ENCODE measurements around the gene KRTAP3-3.
"Not testable (repeated sequence)": the region's sequence is repeated elsewhere in the genome, so short reads cannot be mapped to it uniquely, and the experiment has no call there.

Gene KRTAP3-3

GRCh38 chr17:41003926-41004325 lies 10.0 kb upstream of the KRTAP3-3 start:
- DNase-seq, result no peak

GRCh38 chr17:41002814-41003213 lies 8.8 kb upstream of the KRTAP3-3 start:
- no peak for DNase-seq

- DNase-seq, result no peak
Measured at GRCh38 chr17:41001795-41002194, 7.8 kb upstream of the KRTAP3-3 start.

- not testable (repeated sequence) for DNase-seq
Measured at GRCh38 chr17:40999563-40999962, 5.6 kb upstream of the KRTAP3-3 start, which contains the start of gene KRTAP3-2. KRTAP3-2 (minus strand) TSS chr17:40999906; CDS start chr17:40999853, 53 bp downstream.

GRCh38 chr17:40997361-40997760 lies 3.4 kb upstream of the KRTAP3-3 start:
- DNase-seq, result no peak

GRCh38 chr17:40996829-40997228 lies 2.9 kb upstream of the KRTAP3-3 start:
- no peak for DNase-seq

GRCh38 chr17:40995116-40995515 lies 1.2 kb upstream of the KRTAP3-3 start:
- DNase-seq, result no peak

- no peak for DNase-seq
Measured at GRCh38 chr17:40993084-40993483, 880 bp downstream of the KRTAP3-3 start.

GRCh38 chr17:40992666-40993065 lies 1.3 kb downstream of the KRTAP3-3 start:
- no peak for DNase-seq

GRCh38 chr17:40986920-40987319 lies 7.0 kb downstream of the KRTAP3-3 start:
- DNase-seq, result no peak

- no peak for DNase-seq
Measured at GRCh38 chr17:40984226-40984625, 9.7 kb downstream of the KRTAP3-3 start, which contains the start of gene KRT40. KRT40 (minus strand) TSS chr17:40984326; CDS start chr17:40984273, 53 bp downstream.

GRCh38 chr17:40981115-40981514 lies 12.8 kb downstream of the KRTAP3-3 start:
- no peak for DNase-seq

GRCh38 chr17:40980596-40980995 lies 13.4 kb downstream of the KRTAP3-3 start:
- no peak for DNase-seq

- no peak for DNase-seq
Measured at GRCh38 chr17:40980117-40980516, 13.8 kb downstream of the KRTAP3-3 start.

- no peak for DNase-seq
Measured at GRCh38 chr17:40978575-40979151, 15.3 kb downstream of the KRTAP3-3 start.

- no peak for DNase-seq
Measured at GRCh38 chr17:40975516-40975915, 18.4 kb downstream of the KRTAP3-3 start.

- DNase-seq, result no peak
Measured at GRCh38 chr17:40974366-40974765, 19.6 kb downstream of the KRTAP3-3 start.

GRCh38 chr17:40967582-40967981 lies 26.4 kb downstream of the KRTAP3-3 start:
- DNase-seq, result no peak

GRCh38 chr17:40966848-40967247 lies 27.1 kb downstream of the KRTAP3-3 start, which contains the start of gene KRT39:
KRT39 (minus strand) TSS chr17:40966948; CDS start chr17:40966856, 92 bp downstream.
- DNase-seq, result no peak

- DNase-seq, result no peak
Measured at GRCh38 chr17:40963838-40964237, 30.1 kb downstream of the KRTAP3-3 start.

GRCh38 chr17:40962059-40962561 lies 31.9 kb downstream of the KRTAP3-3 start:
- DNase-seq, result no peak

GRCh38 chr17:40961591-40961990 lies 32.4 kb downstream of the KRTAP3-3 start:
- DNase-seq, result no peak

- no peak for DNase-seq
Measured at GRCh38 chr17:40960144-40960543, 33.8 kb downstream of the KRTAP3-3 start.

GRCh38 chr17:40958086-40958953 lies 35.6 kb downstream of the KRTAP3-3 start:
- no peak for DNase-seq
